Skeletal muscle tissue (tissue), 4 donors: ENCODE measurements around the gene AQP10. TPM values are rescaled to one million over a fixed set of nuclear protein-coding genes. Genes with fewer than 3 reads are reported as not detected.
"Not testable (repeated sequence)": the region's sequence is repeated elsewhere in the genome, so short reads cannot be mapped to it uniquely, and the experiment has no call there.

Experiments used
- H3K27ac ChIP-seq: one replicate; pipeline ENCODE4 v1.7.0; 2013; ENCODE audit warnings: mild to moderate bottlenecking, low read depth, low read length, inconsistent platforms
- H3K27me3 ChIP-seq, 3 donors: one replicate each; pipeline ENCODE4 v1.7.0; 2013; ENCODE audit warnings: low read length in 3 of 3; ENCODE audit not compliant: control insufficient read depth in 3 of 3, insufficient read depth in 3 of 3
- H3K36me3 ChIP-seq, 3 donors: one replicate each; pipeline ENCODE4 v1.7.0; 2013; ENCODE audit warnings: low read length in 3 of 3; ENCODE audit not compliant: control insufficient read depth in 3 of 3, insufficient read depth in 3 of 3
- H3K4me1 ChIP-seq, 3 donors: one replicate each; pipeline ENCODE4 v1.7.0; 2013; ENCODE audit warnings: low read length in 3 of 3, mild to moderate bottlenecking in 3 of 3; ENCODE audit not compliant: control insufficient read depth in 3 of 3, insufficient read depth in 3 of 3
- H3K4me3 ChIP-seq, 3 donors: one replicate each; pipeline ENCODE4 v1.7.0; 2013; ENCODE audit warnings: low read length in 3 of 3
- H3K9ac ChIP-seq, 3 donors: one replicate each; pipeline ENCODE4 v1.7.0; 2013; ENCODE audit warnings: low read length in 3 of 3, mild to moderate bottlenecking in 3 of 3, moderate library complexity in 2 of 3, low read depth in 1 of 3
- H3K9me3 ChIP-seq, 3 donors: one replicate each; pipeline ENCODE4 v1.7.0; 2013; ENCODE audit warnings: low read length in 3 of 3; ENCODE audit not compliant: control insufficient read depth in 3 of 3
- total RNA-seq: library from RNA; depleted of rRNA; stranded (reverse); fragments of >200 nt; gene quantifications from one replicate; pipeline ENCODE4 v1.2.3, GENCODE V29; 2014
- donor health status: Osteomylitis.

AQP10 gene, protein sequence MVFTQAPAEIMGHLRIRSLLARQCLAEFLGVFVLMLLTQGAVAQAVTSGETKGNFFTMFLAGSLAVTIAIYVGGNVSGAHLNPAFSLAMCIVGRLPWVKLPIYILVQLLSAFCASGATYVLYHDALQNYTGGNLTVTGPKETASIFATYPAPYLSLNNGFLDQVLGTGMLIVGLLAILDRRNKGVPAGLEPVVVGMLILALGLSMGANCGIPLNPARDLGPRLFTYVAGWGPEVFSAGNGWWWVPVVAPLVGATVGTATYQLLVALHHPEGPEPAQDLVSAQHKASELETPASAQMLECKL
- not detected for total RNA-seq

DNA sequence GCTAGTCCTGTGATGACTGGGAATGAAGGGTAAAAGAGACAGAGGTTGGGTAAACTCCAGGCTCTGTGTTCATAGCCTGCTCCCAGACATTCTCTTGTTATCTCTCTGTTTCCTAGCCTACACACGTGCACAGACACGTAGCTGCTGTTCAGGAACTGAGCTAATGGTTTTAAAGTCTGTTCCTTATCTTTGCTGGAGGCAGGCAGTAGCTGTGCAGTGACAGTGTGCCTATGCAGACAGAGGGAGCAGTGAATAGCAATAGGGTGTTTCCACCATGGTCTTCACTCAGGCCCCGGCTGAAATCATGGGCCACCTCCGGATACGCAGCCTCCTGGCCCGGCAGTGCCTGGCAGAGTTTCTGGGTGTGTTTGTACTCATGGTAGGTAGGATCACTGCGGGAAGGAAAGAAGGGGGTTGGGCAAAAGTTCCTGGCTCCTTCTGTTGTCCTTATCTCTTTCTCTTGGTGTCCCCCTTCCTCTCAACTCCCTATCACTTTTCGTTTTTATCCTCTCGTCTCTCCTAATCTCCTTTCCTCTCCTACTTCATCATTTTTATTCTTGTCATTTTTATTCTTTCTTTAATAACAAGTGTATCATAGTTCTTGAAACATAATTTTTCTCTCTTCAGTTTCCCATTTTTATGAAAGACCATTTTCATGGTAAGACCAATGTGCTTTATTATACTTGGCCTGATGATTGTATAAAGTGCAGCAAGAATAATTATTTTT, at the start of gene AQP10:
TSS of gene AQP10 (plus strand) at position 212 of the 727 bp plus-strand sequence. CDS start at position 275, 63 bp downstream.
- no peak within 1 kb of the TSS for H3K4me3 ChIP-seq

DNA sequence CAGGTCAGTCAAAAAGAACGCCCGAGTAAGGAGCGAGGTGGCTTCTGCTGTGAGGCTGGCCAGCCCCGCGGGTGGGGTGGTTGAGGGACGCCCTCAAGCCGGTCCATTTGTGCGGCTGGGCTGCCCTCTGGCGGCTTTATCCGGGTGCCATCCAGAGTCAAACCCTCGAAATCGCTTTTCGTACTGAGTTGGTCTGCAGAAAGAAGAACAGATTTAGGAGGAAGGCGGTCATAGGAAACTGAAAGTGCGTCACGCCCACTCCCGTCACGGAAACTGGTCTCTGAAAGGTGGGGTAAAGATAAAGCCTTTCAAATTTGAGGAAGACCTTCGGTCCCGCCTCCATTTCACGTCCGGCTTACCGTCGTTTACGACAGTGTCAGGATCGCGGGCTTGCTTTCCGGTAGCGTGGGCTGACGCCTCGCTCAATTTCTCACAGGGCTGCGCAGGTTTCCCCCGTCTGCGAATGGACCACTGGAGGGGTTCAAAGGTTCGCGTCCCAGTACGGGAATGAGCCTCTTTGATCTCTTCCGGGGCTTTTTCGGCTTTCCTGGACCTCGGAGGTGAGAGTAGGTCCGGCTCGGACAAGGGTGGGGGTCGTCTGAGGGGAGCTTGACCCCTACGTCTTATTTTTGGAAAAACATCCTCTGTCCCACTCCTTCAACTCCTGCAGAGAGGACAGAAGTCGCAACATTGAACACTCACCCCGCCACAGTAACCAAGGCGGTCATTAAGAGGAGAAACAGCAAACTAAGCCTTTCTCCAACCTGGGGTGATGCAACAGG, 48.5 kb upstream of the AQP10 start, which contains the start of gene HAX1:
TSS of gene HAX1 (plus strand) at position 413 of the 782 bp plus-strand sequence. CDS start at position 508, 95 bp downstream.
- peak within 1 kb of the TSS; percentile 92 for H3K27ac ChIP-seq
- H3K27me3 ChIP-seq: no peaks in the 10 kb centered on the region
- H3K9ac ChIP-seq: peak within 1 kb of the TSS; percentile 93 to 100 (median 98)
- peaks cover 33 to 50% (median 38%) of the 10 kb centered on the region in 3 donors for H3K36me3 ChIP-seq
- peak within 1 kb of the TSS; percentile 96 to 98 (median 97) for H3K4me3 ChIP-seq
- H3K4me1 ChIP-seq: peaks cover 11 to 15% (median 13%) of the 10 kb centered on the region in 3 donors
- H3K9me3 ChIP-seq: no peaks in the 10 kb centered on the region

More for the DNA sequence above, at the start of gene AQP10:
- Histone ChIP-seq H3K36me3 (no peaks in the 10 kb centered on the region), H3K27ac (no peak within 1 kb of the TSS), H3K27me3 (peaks cover 6 to 29% (median 29%) of the 10 kb centered on the region in 3 donors), H3K9ac (no peak within 1 kb of the TSS), H3K9me3 (peaks cover 0 to 3% (median 0%) of the 10 kb centered on the region in 3 donors), H3K4me1 (peaks cover 4 to 10% (median 8%) of the 10 kb centered on the region in 3 donors)

DNA sequence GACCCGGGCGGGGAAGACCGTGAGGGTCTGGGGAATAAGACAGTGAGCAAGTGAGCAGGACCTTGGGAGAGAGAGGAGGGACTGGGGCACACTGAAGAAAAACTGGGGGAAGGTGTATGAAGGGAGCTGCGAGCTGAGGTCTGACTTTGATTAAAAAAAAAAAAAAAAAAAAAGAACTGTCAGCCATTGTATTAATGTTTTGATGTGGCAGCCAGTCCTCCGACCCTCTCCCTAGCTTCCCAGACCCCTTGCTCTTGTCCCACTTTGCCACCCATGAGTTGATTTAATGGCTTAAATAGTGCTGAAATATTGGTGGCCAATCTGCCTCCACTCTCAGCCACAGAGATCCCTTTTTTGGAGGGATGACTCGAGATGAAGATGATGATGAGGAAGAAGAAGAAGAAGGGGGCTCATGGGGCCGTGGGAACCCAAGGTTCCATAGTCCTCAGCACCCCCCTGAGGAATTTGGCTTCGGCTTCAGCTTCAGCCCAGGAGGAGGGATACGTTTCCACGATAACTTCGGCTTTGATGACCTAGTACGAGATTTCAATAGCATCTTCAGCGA, 47.8 kb upstream of the AQP10 start:
- H3K27me3 ChIP-seq: no peaks in the 10 kb centered on the region
- H3K36me3 ChIP-seq: peaks cover 33 to 50% (median 38%) of the 10 kb centered on the region in 3 donors
- H3K27ac ChIP-seq: peak overlapping the region; percentile 92
- no peaks in the 10 kb centered on the region for H3K9me3 ChIP-seq
- H3K4me1 ChIP-seq: peaks cover 11 to 15% (median 13%) of the 10 kb centered on the region in 3 donors
- peak overlapping the region; percentile 96 to 98 (median 97) for H3K4me3 ChIP-seq
- H3K9ac ChIP-seq: peak overlapping the region; percentile 93 to 100 (median 98)

DNA sequence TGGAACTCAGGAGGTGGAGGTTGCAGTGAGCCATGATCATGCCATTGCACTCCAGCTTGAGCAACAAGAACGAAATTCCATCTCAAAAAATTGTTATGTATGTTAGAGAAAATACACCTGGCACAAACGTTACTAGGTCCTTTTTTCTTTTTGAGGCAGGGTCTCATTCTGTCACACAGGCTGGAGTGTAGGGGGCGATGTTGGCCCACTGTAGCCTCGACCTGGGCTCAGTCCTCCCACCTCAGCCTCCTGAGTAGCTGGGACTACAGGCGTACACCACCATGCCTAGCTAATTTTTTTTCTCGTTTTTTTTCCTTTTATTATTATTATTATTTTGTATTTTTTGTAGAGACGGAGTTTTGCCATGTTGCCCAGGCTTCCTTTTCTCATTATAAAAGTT, 44.1 kb upstream of the AQP10 start:
- Histone ChIP-seq H3K9ac (no peak overlapping the region), H3K27ac (no peak overlapping the region), H3K27me3 (no peaks in the 10 kb centered on the region), H3K36me3 (peaks cover 14 to 24% (median 20%) of the 10 kb centered on the region in 3 donors), H3K4me3 (no peak overlapping the region), H3K9me3 (no peaks in the 10 kb centered on the region), H3K4me1 (peaks cover 9 to 15% (median 13%) of the 10 kb centered on the region in 3 donors)

DNA sequence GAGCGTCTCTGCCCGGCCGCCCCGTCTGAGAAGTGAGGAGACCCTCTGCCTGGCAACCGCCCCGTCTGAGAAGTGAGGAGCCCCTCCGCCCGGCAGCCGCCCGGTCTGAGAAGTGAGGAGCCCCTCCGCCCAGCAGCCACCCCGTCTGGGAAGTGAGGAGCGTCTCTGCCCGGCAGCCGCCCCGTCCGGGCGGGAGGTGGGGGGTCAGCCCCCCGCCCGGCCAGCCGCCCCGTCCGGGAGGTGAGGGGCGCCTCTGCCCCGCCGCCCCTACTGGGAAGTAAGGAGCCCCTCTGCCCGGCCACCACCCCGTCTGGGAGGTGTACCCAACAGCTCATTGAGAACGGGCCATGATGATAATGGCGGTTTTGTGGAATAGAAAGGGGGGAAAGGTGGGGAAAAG, 33.3 kb upstream of the AQP10 start:
- not testable (repeated sequence) for H3K9ac ChIP-seq, H3K27me3 ChIP-seq, H3K4me3 ChIP-seq, H3K4me1 ChIP-seq, H3K27ac ChIP-seq, H3K36me3 ChIP-seq, H3K9me3 ChIP-seq

DNA sequence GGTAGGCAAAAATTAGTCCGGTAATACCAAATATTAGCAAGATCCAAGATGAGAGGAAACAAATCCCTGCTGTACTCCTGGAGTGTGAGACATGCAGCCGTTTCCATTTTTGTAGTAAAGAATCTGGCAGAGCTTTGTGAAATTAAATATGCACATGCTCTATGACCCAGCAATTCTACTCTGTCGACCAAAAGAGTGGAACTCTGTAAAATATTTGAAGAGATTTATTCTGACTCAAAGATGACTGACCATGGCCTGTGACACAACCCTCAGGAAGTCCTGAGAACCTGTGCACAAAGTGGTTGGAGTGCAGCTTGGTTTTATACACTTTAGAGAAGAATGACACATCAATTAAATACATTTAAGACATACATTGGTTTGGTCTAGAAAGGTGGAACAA, 32.2 kb upstream of the AQP10 start:
- no peaks in the 10 kb centered on the region for H3K4me1 ChIP-seq
- no peak overlapping the region for H3K9ac ChIP-seq
- no peaks in the 10 kb centered on the region for H3K9me3 ChIP-seq
- no peaks in the 10 kb centered on the region for H3K27me3 ChIP-seq
- H3K4me3 ChIP-seq: no peak overlapping the region
- no peak overlapping the region for H3K27ac ChIP-seq
- H3K36me3 ChIP-seq: no peaks in the 10 kb centered on the region

DNA sequence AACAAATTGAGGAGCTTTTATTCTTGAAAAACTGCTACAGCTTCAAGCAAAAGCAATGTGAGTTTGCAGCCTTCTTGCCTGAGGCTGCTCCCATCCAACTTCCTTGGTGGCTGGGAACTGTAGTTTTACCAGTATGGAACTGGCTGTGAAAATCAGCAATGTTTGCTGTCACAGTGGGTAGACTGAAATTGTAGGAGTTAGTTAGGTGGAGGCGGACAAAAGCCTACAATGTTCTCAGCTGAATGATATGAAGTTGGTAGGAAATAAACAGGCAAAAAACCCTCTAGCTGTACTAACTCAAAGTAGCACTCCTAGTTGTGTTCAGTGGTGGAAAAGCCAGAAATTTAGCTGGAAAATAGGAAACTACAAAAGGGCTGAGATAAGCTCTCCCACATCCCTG, 30.0 kb upstream of the AQP10 start:
- Histone ChIP-seq H3K4me3 (no peak overlapping the region), H3K27me3 (no peaks in the 10 kb centered on the region), H3K9ac (no peak overlapping the region), H3K9me3 (peaks cover 0 to 4% (median 0%) of the 10 kb centered on the region in 3 donors), H3K4me1 (no peaks in the 10 kb centered on the region), H3K36me3 (no peaks in the 10 kb centered on the region), H3K27ac (no peak overlapping the region)

DNA sequence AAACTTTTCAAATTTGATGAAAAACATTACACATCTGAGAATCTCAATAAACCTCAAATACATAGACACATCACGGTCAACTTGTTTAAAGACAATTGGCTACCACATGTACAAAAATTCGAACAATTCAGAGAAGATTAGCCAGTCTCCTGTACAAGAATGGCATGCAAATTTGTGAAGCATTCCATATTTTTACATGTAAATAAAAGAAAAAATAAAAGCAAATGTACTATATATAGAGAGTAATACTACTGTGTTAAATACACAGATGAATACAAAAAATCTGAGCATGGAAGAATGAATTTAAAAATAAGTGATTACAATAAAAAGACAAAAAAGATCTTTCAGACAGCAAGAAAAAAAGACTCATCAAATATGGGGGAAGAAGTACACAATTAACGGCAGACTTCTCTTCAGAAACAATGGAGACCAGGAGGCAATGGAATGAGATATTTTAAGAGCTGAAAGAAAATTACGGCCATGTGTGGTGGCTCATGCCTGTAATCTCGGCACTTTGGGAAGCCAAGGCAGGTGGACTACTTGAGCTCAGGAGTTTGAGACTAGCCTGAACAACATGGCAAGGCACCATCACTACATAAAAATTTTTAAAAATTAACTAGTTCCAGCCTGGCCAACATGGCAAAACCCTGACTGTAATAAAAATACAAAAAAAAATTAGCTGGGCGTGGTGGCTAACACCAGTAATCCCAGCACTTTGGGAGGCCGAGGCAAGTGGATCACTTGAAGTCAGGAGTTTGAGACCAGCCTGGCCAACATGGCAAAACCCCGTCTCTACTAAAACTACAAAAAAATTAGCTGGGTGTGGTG, 25.3 kb upstream of the AQP10 start:
- Histone ChIP-seq H3K27ac (no peak overlapping the region), H3K4me1 (no peaks in the 10 kb centered on the region), H3K36me3 (no peaks in the 10 kb centered on the region), H3K9ac (no peak overlapping the region), H3K27me3 (no peaks in the 10 kb centered on the region), H3K4me3 (no peak overlapping the region), H3K9me3 (peaks cover 0 to 4% (median 0%) of the 10 kb centered on the region in 3 donors)

DNA sequence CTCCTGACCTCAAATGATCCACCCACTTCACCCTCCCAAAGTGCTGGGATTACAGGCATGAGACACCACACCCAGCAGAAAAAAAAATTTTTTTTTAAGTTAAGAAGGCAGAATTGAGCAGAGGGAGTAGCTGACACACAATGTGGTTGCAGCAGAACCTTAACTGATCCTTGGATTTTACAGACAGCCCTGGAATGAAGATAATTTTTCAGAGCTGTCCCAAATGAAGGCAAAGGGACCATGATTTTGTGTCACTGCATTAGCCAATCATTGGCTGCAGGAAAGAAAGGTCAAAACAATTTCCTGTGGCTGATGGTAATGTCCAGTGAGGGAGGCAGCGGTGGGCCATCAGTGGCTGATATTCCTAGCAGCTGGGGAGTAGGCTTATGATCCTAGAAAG, 19.3 kb upstream of the AQP10 start:
- no peaks in the 10 kb centered on the region for H3K9me3 ChIP-seq
- no peaks in the 10 kb centered on the region for H3K4me1 ChIP-seq
- H3K27ac ChIP-seq: no peak overlapping the region
- H3K27me3 ChIP-seq: peaks cover 0 to 3% (median 0%) of the 10 kb centered on the region in 3 donors
- no peak overlapping the region for H3K9ac ChIP-seq
- no peak overlapping the region for H3K4me3 ChIP-seq
- H3K36me3 ChIP-seq: no peaks in the 10 kb centered on the region
